Measurements from ENCODE around the gene TCL1B. TPM values are rescaled to one million over a fixed set of nuclear protein-coding genes. Genes with fewer than 3 reads are reported as not detected.

The TCL1B gene
- polyA plus RNA-seq, 3 donors = not detected

DNA sequence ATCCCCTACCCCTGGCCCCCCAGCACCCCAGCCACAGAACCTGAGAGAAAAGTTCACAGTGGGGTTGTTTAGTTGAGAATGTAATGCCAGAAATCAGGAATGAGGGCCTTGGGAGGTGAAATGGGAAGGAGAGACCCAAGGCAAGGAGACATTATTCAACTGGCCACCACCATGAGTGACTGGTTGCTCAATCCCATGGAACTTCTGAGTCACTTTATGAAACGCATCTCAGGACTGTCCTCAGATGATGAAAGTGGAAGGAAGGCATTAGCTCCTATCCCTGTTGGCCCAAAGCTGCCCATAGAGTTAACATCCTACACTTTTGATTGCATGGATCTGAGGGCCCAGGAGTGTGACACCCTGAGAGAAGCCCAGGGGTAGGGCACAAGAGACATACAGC is 53.1 kb downstream of the TCL1B start:
- H3K79me2 ChIP-seq (ENCODE audit: insufficient read depth, low read length) = no peaks in the 10 kb centered on the region
- H3K4me3 Mint-ChIP-seq = no peak overlapping the region

GRCh38 chr14:95741038-95741490 is 54.8 kb downstream of the TCL1B start:
- peaks cover 2 to 9% (median 4%) of the 10 kb centered on the region in 7 donors for H3K9me3 Mint-ChIP-seq
- H3K4me1 Mint-ChIP-seq = peaks cover 2% of the 10 kb centered on the region
- H2AFZ ChIP-seq (ENCODE audit: insufficient read depth, low read depth, low read length, poor library complexity, severe bottlenecking) = no peak overlapping the region
- TF ChIP-seq CTCF (IDR thresholded peaks at IDR 0.05) = no peak
- no peaks in the 10 kb centered on the region for H3K36me3 Mint-ChIP-seq
- 40% methylated on average over 4 of the region's 5 CpGs for WGBS (ENCODE audit: insufficient coverage)
- H3K4me1 ChIP-seq (ENCODE audit: control insufficient read depth in 1 of 2, insufficient read depth in 2 of 2, low read length in 2 of 2) = no peaks in the 10 kb centered on the region
- no peaks in the 10 kb centered on the region for H3K9me3 ChIP-seq (replicated peaks in 1 of 2; ENCODE audit: control insufficient read depth in 1 of 2, insufficient read depth in 1 of 2, low read length in 2 of 2)
- no peak overlapping the region for H3K27ac ChIP-seq (ENCODE audit: low read depth in 1 of 2, low read length in 2 of 2)
- intact Hi-C loops (cut with micrococcal nuclease) = no loop called here
- no peak overlapping the region for H3K27ac Mint-ChIP-seq
- H3K27me3 ChIP-seq (ENCODE audit: control insufficient read depth in 2 of 2, insufficient read depth in 2 of 2, low read length in 2 of 2) = no peaks in the 10 kb centered on the region
- no peak overlapping the region for H3K4me3 Mint-ChIP-seq
- H3K79me2 ChIP-seq (ENCODE audit: insufficient read depth, low read length) = no peaks in the 10 kb centered on the region
- H4K20me1 ChIP-seq (ENCODE audit: insufficient read depth, low read length) = no peaks in the 10 kb centered on the region
- H3K36me3 ChIP-seq (replicated peaks in 1 of 2; ENCODE audit: control insufficient read depth in 1 of 2, insufficient read depth in 2 of 2, low read length in 2 of 2) = no peaks in the 10 kb centered on the region
- no peak overlapping the region for H3K4me2 ChIP-seq (replicated peaks; ENCODE audit: extremely low read depth, low read length, poor library complexity, severe bottlenecking)
- DNase-seq = no peak
- H3K4me3 ChIP-seq (replicated peaks in 1 of 3; ENCODE audit: low read depth in 2 of 3, low read length in 3 of 3) = no peak overlapping the region
- no peak overlapping the region for H3K9ac ChIP-seq (ENCODE audit: insufficient read depth, low read length, poor library complexity, severe bottlenecking)
- H3K27me3 Mint-ChIP-seq (ENCODE audit: low read depth in 3 of 3) = peaks cover 0 to 7% (median 0%) of the 10 kb centered on the region in 3 donors

More for the DNA sequence above, 53.1 kb downstream of the TCL1B start:
- peaks cover 0 to 6% (median 1%) of the 10 kb centered on the region in 3 donors for H3K27me3 Mint-ChIP-seq (ENCODE audit: low read depth in 3 of 3)
- H3K4me1 ChIP-seq (ENCODE audit: control insufficient read depth in 1 of 2, insufficient read depth in 2 of 2, low read length in 2 of 2) = no peaks in the 10 kb centered on the region
- no CpG with 5 or more reads among the region's 1 CpG for WGBS (ENCODE audit: insufficient coverage)
- H3K27me3 ChIP-seq (ENCODE audit: control insufficient read depth in 2 of 2, insufficient read depth in 2 of 2, low read length in 2 of 2) = no peaks in the 10 kb centered on the region
- no peak overlapping the region for H3K9ac ChIP-seq (ENCODE audit: insufficient read depth, low read length, poor library complexity, severe bottlenecking)
- H3K36me3 ChIP-seq (replicated peaks in 1 of 2; ENCODE audit: control insufficient read depth in 1 of 2, insufficient read depth in 2 of 2, low read length in 2 of 2) = no peaks in the 10 kb centered on the region
- DNase-seq = no peak
- H3K4me2 ChIP-seq (replicated peaks; ENCODE audit: extremely low read depth, low read length, poor library complexity, severe bottlenecking) = no peak overlapping the region
- intact Hi-C loops (cut with micrococcal nuclease) = no loop called here
- no peak overlapping the region for H3K27ac ChIP-seq (ENCODE audit: low read depth in 1 of 2, low read length in 2 of 2)
- no peak overlapping the region for H3K4me3 ChIP-seq (replicated peaks in 1 of 3; ENCODE audit: low read depth in 2 of 3, low read length in 3 of 3)
- peaks cover 2 to 7% (median 4%) of the 10 kb centered on the region in 7 donors for H3K9me3 Mint-ChIP-seq
- no peak for TF ChIP-seq CTCF (IDR thresholded peaks at IDR 0.05)
- H3K27ac Mint-ChIP-seq = no peak overlapping the region
- peaks cover 2% of the 10 kb centered on the region for H3K4me1 Mint-ChIP-seq
- no peaks in the 10 kb centered on the region for H4K20me1 ChIP-seq (ENCODE audit: insufficient read depth, low read length)
- H3K36me3 Mint-ChIP-seq = no peaks in the 10 kb centered on the region
- no peaks in the 10 kb centered on the region for H3K9me3 ChIP-seq (replicated peaks in 1 of 2; ENCODE audit: control insufficient read depth in 1 of 2, insufficient read depth in 1 of 2, low read length in 2 of 2)
- no peak overlapping the region for H2AFZ ChIP-seq (ENCODE audit: insufficient read depth, low read depth, low read length, poor library complexity, severe bottlenecking)

All from CD14-positive monocyte (primary cell).